ENCODE data around the gene EMB.
"Not testable (repeated sequence)": the region's sequence is repeated elsewhere in the genome, so short reads cannot be mapped to it uniquely, and the experiment has no call there.

EMB gene

DNA sequence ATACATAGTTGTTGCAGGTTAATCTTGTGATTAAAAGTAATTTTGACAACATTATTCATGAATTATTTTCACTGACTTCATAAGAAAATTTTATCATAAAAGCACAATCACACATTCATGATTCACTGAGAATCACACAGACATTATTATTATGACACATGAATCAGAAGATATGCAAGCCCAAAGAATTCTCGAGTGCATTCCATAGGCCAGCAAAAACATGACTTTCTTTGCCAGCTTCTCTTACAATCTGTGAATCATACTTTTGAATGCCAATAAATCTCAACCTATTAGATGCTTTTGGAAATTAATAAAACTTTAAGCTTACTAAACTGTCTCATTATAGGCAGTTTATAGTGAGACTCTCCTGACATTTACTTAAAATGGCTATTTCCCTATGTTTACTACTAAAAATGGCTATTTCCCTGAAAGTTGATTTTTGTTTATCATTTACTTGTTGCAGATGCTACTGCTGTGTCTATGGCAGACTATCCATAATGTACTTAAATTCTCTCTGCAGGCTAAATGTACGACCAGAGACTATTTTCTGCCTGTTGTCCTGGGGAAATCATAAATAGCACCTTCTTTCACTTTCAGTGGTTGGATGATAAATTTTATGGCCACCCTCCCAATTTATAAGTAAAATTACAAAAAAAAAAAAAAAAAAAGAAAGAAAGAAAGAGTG, 47.0 kb downstream of the EMB start:
- not testable (repeated sequence) for DNase-seq, H3K27ac Mint-ChIP-seq, H3K27me3 Mint-ChIP-seq, H3K4me3 Mint-ChIP-seq, H3K4me1 Mint-ChIP-seq
- Mint-ChIP-seq H3K9me3 (peaks cover 19% of the 10 kb centered on the region), H3K36me3 (peaks cover 68% of the 10 kb centered on the region)
- CTCF ChIA-PET, result interaction anchor here (0.6 kb wide), 1 partner anchor 20 kb away, joined by 3 read pairs; no protein-coding TSS in a partner anchor

DNA sequence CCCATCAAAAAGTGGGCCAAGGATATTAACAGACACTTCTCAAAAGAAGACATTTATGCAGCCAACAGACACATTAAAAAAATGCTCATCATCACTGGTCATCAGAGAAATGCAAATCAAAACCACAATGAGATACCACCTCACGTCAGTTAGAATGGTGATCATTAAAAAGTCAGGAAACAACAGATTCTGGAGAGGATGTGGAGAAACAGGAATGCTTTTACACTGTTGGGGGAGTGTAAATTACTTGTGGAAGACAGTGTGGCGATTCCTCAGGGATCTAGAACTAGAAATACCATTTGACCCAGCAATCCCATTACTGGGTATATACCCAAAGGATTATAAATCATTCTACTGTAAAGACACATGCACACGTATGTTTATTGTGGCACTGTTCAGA, 48.8 kb downstream of the EMB start:
- H3K27me3 Mint-ChIP-seq, H3K4me1 Mint-ChIP-seq, H3K4me3 Mint-ChIP-seq, H3K27ac Mint-ChIP-seq, CTCF ChIA-PET, DNase-seq: not testable (repeated sequence)
- peaks cover 74% of the 10 kb centered on the region for H3K36me3 Mint-ChIP-seq
- H3K9me3 Mint-ChIP-seq, result peaks cover 24% of the 10 kb centered on the region

DNA sequence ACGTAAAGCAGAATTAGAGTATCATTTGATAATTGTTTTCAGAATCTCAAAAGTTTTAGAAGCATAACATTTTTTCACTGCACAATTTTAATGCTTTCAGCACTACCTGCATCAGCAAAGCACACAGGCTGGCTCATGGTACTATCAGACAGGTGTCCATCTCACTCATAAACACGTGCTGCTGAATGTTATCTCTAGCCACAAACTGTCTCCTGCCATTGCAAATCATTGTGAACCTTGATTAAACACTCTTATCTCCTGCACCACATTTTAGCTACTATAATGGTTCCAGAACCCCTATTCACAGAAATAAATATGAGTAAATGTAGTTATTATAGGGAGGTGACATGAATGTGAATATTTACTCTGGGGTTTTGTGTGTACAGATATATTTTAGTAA, 56.7 kb downstream of the EMB start:
- DNase-seq, H3K4me1 Mint-ChIP-seq, CTCF ChIA-PET, H3K27ac Mint-ChIP-seq, H3K4me3 Mint-ChIP-seq, H3K27me3 Mint-ChIP-seq: not testable (repeated sequence)
- peaks cover 15% of the 10 kb centered on the region for H3K9me3 Mint-ChIP-seq
- peaks cover 63% of the 10 kb centered on the region for H3K36me3 Mint-ChIP-seq

DNA sequence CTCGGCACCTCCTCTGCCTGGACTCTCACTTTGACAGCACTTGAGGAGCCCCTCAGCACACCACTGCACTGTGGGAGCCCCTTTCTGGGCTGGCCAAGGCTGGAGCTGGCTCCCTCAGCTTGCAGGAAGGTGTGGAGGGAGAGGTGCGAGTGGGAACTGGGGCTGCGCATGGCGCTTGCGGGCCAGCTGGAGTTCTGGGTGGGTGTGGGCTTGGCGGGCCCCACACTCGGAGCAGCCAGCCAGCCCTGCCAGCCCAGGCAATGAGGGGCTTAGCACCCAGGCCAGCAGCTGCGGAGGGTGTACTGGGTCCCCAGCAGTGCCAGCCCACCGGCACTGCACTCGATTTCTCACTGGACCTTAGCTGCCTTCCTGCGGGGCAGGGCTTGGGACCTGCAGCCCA, 64.4 kb downstream of the EMB start:
- Mint-ChIP-seq H3K36me3 (peaks cover 62% of the 10 kb centered on the region), H3K9me3 (peaks cover 21% of the 10 kb centered on the region)
- DNase-seq, H3K4me1 Mint-ChIP-seq, H3K27me3 Mint-ChIP-seq, CTCF ChIA-PET, H3K4me3 Mint-ChIP-seq, H3K27ac Mint-ChIP-seq: not testable (repeated sequence)

DNA sequence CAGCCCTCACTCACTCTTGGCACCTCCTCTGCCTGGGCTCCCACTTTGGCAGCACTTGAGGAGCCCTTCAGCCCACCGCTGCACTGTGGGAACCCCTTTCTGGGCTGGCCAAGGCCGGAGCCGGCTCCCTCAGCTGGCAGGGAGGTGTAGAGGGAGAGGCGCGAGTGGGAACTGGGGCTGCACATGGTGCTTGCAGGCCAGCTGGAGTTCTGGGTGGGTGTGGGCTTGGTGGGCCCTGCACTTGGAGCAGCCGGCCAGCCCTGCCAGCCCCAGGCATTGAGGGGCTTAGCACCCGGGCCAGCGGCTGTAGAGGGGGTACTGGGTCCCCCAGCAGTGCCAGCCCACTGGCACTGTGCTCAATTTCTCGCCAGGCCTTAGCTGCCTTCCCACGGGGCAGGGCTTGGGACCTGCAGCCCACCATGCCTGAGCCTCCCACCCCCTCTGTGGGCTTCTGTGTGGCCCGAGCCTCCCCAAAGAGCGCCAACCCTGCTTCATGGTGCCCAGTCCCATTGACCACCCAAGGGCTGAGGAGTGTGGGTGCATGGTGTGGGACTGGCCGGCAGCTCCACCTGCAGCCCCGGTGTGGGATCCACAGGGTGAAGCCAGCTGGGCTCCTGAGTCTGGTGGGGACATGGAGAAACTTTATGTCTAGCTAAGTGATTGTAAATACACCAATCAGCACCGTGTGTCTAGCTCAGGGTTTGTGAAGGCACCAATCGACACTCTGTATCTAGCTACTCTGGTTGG, 71.6 kb downstream of the EMB start:
- CTCF ChIA-PET, DNase-seq, H3K27ac Mint-ChIP-seq, H3K4me3 Mint-ChIP-seq, H3K27me3 Mint-ChIP-seq: not testable (repeated sequence)
- Mint-ChIP-seq H3K36me3 (peaks cover 64% of the 10 kb centered on the region), H3K9me3 (peaks cover 36% of the 10 kb centered on the region), H3K4me1 (peaks cover 13% of the 10 kb centered on the region)

DNA sequence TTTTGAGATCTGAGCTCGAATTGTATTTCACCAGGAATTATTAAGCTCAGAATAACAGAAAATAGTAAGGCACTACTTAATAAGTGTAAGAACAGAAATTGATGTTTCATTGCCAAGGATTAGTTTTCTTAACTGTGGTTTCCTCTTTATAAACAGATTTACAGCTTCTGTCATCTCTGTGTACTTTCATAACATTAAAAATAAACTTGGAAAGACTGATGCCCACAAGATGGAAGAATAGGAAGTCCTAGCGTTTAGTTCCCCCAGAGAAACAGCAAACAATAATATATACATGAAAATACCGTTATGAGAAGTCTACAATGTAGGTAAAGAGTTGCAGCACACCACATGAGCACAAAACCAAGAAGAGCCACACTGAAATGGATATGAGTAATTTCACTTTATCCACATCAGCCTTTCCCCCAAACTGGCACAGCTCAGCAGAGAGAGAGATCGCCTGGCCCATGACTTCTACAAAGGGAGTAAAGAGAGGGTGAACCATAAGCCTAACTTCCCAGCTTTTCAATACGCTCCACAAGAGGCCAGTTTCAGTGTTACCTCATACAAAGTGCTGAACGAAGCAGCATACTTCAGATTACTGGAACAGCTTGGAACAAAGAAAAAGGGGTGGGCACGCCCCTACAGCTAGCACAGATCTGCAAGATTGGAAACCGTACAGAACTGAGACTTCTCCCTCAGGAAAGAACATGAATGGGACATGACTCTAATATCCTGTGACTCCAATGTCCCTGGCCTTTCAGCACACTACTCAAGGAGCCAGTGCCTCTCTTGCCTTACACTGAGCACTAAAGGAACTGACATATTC, 75.4 kb downstream of the EMB start:
- peaks cover 57% of the 10 kb centered on the region for H3K36me3 Mint-ChIP-seq
- CTCF ChIA-PET, result no interaction called here
- H3K4me3 Mint-ChIP-seq, result no peak overlapping the region
- peaks cover 31% of the 10 kb centered on the region for H3K4me1 Mint-ChIP-seq
- no peaks in the 10 kb centered on the region for H3K27me3 Mint-ChIP-seq
- DNase-seq, result no peak
- H3K27ac Mint-ChIP-seq, result no peak overlapping the region
- H3K9me3 Mint-ChIP-seq, result peaks cover 38% of the 10 kb centered on the region

DNA sequence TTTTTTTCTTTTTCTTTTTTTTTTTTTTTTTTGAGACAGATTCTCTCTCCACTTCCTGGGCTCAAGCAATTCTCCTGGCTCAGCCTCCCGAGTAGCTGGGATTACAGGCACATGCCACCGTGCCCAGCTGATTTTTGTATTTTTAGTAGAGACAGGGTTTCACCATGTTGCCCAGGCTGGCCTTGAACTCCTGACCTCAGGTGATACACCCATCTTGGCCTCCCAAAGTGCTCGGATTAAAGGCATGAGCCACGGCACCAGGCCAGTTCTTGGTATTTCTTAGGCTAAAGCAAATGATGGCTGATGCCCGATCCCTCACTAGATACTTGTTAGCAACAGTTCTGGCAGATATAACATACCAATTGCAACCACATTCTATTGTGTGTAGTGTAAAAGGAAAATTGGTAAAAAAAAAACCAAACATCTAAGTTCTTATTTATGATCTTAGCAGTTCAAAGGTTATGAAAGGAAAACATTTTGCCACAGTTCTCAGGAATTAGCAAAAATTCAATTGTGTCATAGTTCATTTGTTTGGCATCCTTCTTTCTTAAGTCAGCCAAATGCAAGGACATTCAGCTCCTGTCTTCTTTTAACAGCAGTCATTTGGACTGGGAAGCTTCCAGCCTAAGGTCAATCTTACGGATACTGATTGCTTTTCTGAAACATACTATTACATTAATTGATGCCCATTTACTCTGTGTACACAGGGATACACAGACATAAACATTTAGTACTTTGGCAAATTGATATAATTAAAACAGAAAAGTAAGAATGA, 76.4 kb downstream of the EMB start:
- Mint-ChIP-seq H3K36me3 (peaks cover 47% of the 10 kb centered on the region), H3K4me1 (peaks cover 31% of the 10 kb centered on the region), H3K27ac (peak overlapping the region; percentile 1), H3K9me3 (peaks cover 30% of the 10 kb centered on the region)
- DNase-seq, H3K27me3 Mint-ChIP-seq, CTCF ChIA-PET, H3K4me3 Mint-ChIP-seq: not testable (repeated sequence)

DNA sequence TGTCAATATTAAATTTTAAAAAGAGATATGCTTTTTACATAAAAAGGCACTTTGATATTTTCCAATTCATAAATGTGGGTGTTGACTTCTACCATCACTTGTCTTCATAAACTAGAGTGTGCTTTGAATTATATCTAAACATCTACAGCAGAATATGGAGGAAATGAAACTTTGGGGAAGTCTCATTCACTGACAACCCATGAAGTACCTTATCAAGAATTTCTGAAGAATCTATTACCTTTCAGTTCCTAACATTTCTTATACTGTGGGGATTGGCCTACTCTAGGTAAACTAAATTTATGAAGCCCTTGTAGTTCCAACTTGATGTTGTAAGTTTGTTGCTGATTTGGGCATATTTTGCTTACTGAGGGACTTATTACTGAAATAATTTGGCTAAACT, 81.9 kb downstream of the EMB start:
- no peak for DNase-seq
- H3K4me1 Mint-ChIP-seq, result peaks cover 15% of the 10 kb centered on the region
- CTCF ChIA-PET, result no interaction called here
- H3K36me3 Mint-ChIP-seq, result peaks cover 14% of the 10 kb centered on the region
- H3K27me3 Mint-ChIP-seq, result no peaks in the 10 kb centered on the region
- H3K27ac Mint-ChIP-seq, result no peak overlapping the region
- H3K4me3 Mint-ChIP-seq, result no peak overlapping the region
- peaks cover 7% of the 10 kb centered on the region for H3K9me3 Mint-ChIP-seq

DNA sequence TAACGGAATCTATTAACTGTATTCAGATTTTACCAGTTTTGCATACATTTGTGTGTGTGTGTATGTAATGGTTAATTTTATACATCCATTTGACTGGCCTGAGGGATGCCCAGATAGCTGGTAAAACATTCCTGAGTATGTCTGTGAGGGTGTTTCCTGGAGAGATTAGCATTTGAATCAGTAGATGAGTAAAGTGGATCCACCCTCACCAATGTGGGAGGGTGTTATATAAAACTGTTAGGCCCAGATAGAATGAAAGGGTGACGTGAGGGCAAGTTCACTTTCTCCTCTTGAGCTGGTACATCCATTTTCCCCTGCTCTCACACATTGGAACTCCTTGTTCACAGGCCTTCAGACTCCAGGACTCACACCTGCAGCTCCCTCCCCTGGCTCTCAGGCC, 88.7 kb downstream of the EMB start:
- Mint-ChIP-seq H3K27ac (no peak overlapping the region), H3K27me3 (peaks cover 5% of the 10 kb centered on the region), H3K4me1 (no peaks in the 10 kb centered on the region), H3K36me3 (peaks cover 8% of the 10 kb centered on the region), H3K9me3 (peaks cover 5% of the 10 kb centered on the region), H3K4me3 (no peak overlapping the region)
- no peak for DNase-seq
- CTCF ChIA-PET, result no interaction called here
